Stimulated activated memory B cell treated with anti-CD40 and anti-IgM and Interleukin-4, amounts not matched to agents 10 μg/mL and 1 μg/mL and 100 μg/mL, for 72 hours (primary cell): Measurements from ENCODE around the gene SEZ6L.
A peak's percentile ranks its signal among the peaks of the same experiment; 100 is the strongest.

Source experiments
- ATAC-seq: fragments of 150-1000 bp; cut with Tn5 transposase; 2 replicates; pipeline ENCODE4 v1.10.0; 2021
- H3K27ac Mint-ChIP-seq: one replicate; pipeline ENCODE4 v1.8.0; 2022; ENCODE audit warnings: mild to moderate bottlenecking, mixed read lengths
- H3K27me3 Mint-ChIP-seq: one replicate; pipeline ENCODE4 v1.8.0; 2022; ENCODE audit warnings: mixed read lengths
- H3K36me3 Mint-ChIP-seq: one replicate; pipeline ENCODE4 v1.8.0; 2022; ENCODE audit warnings: mixed read lengths
- H3K4me1 Mint-ChIP-seq: one replicate; pipeline ENCODE4 v1.8.0; 2022; ENCODE audit warnings: mixed read lengths
- H3K4me3 Mint-ChIP-seq: one replicate; pipeline ENCODE4 v1.8.0; 2022; ENCODE audit warnings: mild to moderate bottlenecking, moderate library complexity, mixed read lengths
- H3K9me3 Mint-ChIP-seq: one replicate; pipeline ENCODE4 v1.8.0; 2022; ENCODE audit warnings: mixed read lengths

The SEZ6L gene

GRCh38 chr22:26414347-26414746, 245.1 kb downstream of the SEZ6L start:
- no peak overlapping the region for H3K4me3 Mint-ChIP-seq
- H3K27ac Mint-ChIP-seq = no peak overlapping the region
- H3K4me1 Mint-ChIP-seq = no peaks in the 10 kb centered on the region
- no peak for ATAC-seq
- H3K36me3 Mint-ChIP-seq = no peaks in the 10 kb centered on the region
- peaks cover 9% of the 10 kb centered on the region for H3K27me3 Mint-ChIP-seq
- no peaks in the 10 kb centered on the region for H3K9me3 Mint-ChIP-seq

GRCh38 chr22:26416256-26416655, 247.0 kb downstream of the SEZ6L start:
- no peaks in the 10 kb centered on the region for H3K9me3 Mint-ChIP-seq
- H3K27ac Mint-ChIP-seq = no peak overlapping the region
- no peaks in the 10 kb centered on the region for H3K4me1 Mint-ChIP-seq
- peaks cover 9% of the 10 kb centered on the region for H3K27me3 Mint-ChIP-seq
- ATAC-seq = no peak
- no peaks in the 10 kb centered on the region for H3K36me3 Mint-ChIP-seq
- no peak overlapping the region for H3K4me3 Mint-ChIP-seq

DNA sequence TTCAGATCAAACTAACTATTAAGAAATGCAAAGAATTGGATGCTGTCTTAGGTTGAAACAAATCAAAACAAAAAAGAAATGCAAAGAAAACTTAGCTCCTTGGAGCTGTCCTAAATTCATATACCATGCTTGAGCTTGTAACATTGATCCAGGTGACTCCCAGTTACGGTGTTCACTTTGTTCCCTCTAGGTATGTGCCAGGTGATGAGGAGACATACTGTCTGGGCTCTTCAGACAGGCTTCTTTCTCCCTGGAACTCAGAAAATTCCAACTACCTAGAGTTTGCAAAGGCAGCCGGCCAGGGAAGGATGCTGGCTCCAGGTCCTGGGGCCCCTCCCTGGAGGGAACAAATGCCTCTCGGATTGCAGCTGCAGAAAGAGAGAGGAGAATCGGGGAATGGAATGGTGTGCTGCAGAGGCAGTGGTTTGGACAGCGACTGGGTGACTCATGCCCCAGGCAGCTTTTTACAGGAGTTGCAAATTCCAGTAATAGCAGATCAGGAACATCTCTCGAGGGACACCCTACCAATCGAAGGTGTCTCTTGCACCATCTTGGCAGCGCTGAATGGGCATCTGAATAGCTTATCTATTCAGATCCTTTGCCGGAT, 247.5 kb downstream of the SEZ6L start:
- H3K4me3 Mint-ChIP-seq = no peak overlapping the region
- H3K9me3 Mint-ChIP-seq = no peaks in the 10 kb centered on the region
- no peak for ATAC-seq
- no peaks in the 10 kb centered on the region for H3K36me3 Mint-ChIP-seq
- H3K27ac Mint-ChIP-seq = no peak overlapping the region
- no peaks in the 10 kb centered on the region for H3K4me1 Mint-ChIP-seq
- peaks cover 9% of the 10 kb centered on the region for H3K27me3 Mint-ChIP-seq

DNA sequence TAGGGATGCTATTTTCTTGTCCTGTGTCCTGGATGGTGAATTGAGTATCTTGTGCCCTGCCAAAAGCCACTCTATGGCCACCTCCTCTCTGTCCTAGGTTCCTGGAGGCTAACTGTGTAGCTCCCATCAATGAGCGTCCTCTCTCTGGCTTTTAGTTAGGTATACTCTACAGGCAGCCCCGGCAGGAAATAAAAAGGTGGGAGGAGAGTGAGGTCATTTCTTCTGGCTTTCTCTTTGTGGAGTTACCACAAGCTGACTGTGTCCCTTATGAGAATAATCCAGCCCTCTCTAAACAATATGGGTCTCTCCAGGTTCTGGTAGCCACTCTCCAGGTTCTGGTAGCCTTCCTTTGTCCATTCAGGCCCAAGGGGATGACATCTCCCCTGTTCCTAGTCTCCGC, 248.1 kb downstream of the SEZ6L start:
- Mint-ChIP-seq H3K4me1 (no peaks in the 10 kb centered on the region), H3K27me3 (peaks cover 9% of the 10 kb centered on the region), H3K4me3 (no peak overlapping the region), H3K36me3 (no peaks in the 10 kb centered on the region), H3K27ac (no peak overlapping the region), H3K9me3 (no peaks in the 10 kb centered on the region)
- no peak for ATAC-seq

DNA sequence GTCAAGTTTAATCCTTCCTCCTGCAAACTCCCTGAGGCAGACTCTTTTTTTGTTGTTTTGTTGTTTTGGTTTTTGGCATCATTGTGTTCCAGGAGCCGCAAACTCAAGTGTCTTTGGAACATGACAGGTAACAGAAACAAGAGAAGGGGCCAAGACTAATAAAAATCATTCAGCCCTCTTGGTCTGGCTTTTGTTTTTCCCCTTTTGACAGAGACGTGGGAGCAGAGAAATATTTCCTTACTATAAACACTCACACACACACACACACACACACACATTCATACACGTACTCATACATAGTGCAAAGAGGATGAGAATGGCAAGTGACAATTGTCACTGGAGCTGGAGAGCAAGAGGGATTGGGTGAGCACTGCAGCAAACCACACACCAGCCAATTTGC, 249.4 kb downstream of the SEZ6L start:
- Mint-ChIP-seq H3K27ac (no peak overlapping the region), H3K9me3 (no peaks in the 10 kb centered on the region), H3K36me3 (no peaks in the 10 kb centered on the region), H3K4me1 (no peaks in the 10 kb centered on the region), H3K27me3 (peaks cover 9% of the 10 kb centered on the region), H3K4me3 (no peak overlapping the region)
- no peak for ATAC-seq

GRCh38 chr22:26426924-26427323, 257.7 kb downstream of the SEZ6L start:
- no peaks in the 10 kb centered on the region for H3K36me3 Mint-ChIP-seq
- H3K27ac Mint-ChIP-seq = peak overlapping the region; percentile 95
- H3K4me3 Mint-ChIP-seq = peak overlapping the region; percentile 43

GRCh38 chr22:26428515-26429457, 259.5 kb downstream of the SEZ6L start, which contains the start of gene ASPHD2:
ASPHD2 (plus strand) TSS chr22:26429260; CDS start chr22:26433616, 4,356 bp downstream.
- Mint-ChIP-seq H3K27ac (peak within 1 kb of the TSS; percentile 95), H3K4me3 (peak within 1 kb of the TSS; percentile 89), H3K36me3 (no peaks in the 10 kb centered on the region), H3K4me1 (peaks cover 56% of the 10 kb centered on the region), H3K9me3 (peaks cover 3% of the 10 kb centered on the region), H3K27me3 (no peaks in the 10 kb centered on the region)
- ATAC-seq = peak; percentile 89

More at GRCh38 chr22:26426924-26427323, 257.7 kb downstream of the SEZ6L start:
- no peak for ATAC-seq
- peaks cover 3% of the 10 kb centered on the region for H3K9me3 Mint-ChIP-seq
- H3K4me1 Mint-ChIP-seq = peaks cover 44% of the 10 kb centered on the region
- no peaks in the 10 kb centered on the region for H3K27me3 Mint-ChIP-seq

GRCh38 chr22:26429458-26430286, 260.4 kb downstream of the SEZ6L start:
- peak overlapping the region; percentile 85 for H3K27ac Mint-ChIP-seq
- H3K27me3 Mint-ChIP-seq = no peaks in the 10 kb centered on the region
- no peaks in the 10 kb centered on the region for H3K36me3 Mint-ChIP-seq
- ATAC-seq = peak; percentile 42
- peaks cover 3% of the 10 kb centered on the region for H3K9me3 Mint-ChIP-seq
- H3K4me1 Mint-ChIP-seq = peaks cover 56% of the 10 kb centered on the region
- peak overlapping the region; percentile 89 for H3K4me3 Mint-ChIP-seq

DNA sequence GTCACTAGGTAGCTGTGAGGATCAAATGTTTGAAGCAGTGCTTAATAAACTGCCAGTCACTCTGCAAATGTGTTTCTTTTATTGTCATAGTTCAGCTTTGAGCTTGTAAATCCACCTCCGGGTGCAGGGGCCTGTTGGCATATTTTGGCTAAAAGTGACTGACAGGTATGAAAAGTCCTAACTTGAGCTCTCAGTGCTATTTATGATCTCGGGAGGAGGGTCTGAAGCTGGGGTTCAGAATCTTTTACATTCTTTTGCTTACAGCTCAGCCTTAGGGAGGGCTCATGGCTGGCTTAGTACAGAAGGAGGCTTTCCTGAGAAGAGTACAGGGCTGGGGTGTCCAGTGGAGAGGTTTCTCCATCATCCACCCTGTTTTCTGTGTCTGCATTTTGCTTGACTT, 261.3 kb downstream of the SEZ6L start:
- Mint-ChIP-seq H3K27me3 (no peaks in the 10 kb centered on the region), H3K9me3 (peaks cover 3% of the 10 kb centered on the region), H3K4me1 (peaks cover 64% of the 10 kb centered on the region), H3K4me3 (peak overlapping the region; percentile 89), H3K36me3 (peaks cover 9% of the 10 kb centered on the region), H3K27ac (peak overlapping the region; percentile 85)
- no peak for ATAC-seq

DNA sequence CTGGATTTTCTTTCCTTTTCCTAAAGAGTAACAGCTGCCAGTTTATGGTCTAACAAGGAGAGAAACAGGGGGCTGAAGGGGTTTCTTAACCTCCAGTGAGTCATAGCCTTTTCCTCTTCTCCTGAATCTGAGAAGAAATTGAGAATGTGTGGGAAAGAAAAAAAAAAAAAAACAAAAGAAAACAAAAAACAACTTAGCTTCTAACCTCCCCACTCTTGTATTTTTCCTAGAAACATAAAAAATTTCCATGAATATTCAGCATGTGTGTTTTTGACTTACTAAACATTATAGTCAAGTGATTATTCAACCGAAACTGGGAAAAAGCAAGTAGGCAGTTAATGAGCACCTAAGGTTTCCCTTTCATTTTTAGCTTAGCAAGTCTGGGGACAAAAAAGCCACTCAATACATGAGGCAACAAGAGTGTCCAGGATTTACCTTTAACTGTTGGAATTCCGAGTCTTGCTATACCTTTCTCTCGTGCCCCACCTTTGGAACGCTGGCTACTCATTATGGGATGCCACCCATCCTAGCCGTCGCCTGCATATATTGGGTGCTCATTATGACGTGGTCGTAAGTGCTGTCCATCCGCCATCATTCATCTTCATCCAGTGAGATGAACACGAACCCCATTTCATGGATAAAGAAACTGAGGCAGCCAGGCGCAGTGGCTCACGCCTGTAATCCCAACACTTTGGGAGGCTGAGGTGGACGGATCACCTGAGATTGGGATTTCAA, 262.2 kb downstream of the SEZ6L start:
- H3K27ac Mint-ChIP-seq = no peak overlapping the region
- H3K4me1 Mint-ChIP-seq = peaks cover 73% of the 10 kb centered on the region
- peaks cover 3% of the 10 kb centered on the region for H3K9me3 Mint-ChIP-seq
- no peaks in the 10 kb centered on the region for H3K27me3 Mint-ChIP-seq
- peak overlapping the region; percentile 7 for H3K4me3 Mint-ChIP-seq
- ATAC-seq = no peak
- peaks cover 17% of the 10 kb centered on the region for H3K36me3 Mint-ChIP-seq

DNA sequence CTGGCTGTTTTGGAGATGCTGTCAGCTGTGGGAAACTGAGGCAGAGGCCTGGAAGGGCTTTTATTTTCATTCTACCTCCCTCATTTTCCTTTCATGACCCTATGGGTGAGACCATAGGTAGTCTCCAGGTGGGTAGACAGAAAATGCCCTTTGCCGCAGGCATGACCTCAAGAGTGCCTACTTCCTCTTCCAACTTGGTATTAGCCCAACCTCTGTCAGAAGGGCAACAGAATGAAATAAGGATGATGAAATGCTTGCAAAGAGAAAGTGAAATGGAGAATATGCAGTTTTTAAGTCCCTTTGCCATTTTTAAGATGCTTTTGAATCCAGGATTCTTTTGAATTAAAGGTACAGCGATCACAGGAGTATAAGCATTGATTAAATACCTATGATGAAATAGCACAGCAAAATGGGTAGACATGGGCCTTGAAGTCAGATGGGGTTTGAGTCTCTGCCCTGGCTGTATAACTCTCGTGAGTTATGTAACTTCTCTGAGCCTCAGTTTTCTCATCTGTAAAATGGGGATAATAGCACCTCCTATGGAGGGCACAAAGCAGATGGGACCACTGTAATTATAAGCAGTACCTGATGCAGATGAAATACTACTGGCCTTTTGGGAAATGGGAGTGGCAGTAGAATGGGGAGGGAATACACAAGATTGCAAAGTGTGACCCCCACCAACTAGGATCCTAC, 263.5 kb downstream of the SEZ6L start:
- peaks cover 23% of the 10 kb centered on the region for H3K36me3 Mint-ChIP-seq
- peak overlapping the region; percentile 60 for H3K27ac Mint-ChIP-seq
- peaks cover 73% of the 10 kb centered on the region for H3K4me1 Mint-ChIP-seq
- no peak overlapping the region for H3K4me3 Mint-ChIP-seq
- no peaks in the 10 kb centered on the region for H3K27me3 Mint-ChIP-seq
- H3K9me3 Mint-ChIP-seq = no peaks in the 10 kb centered on the region
- peak; percentile 65 for ATAC-seq
